ENCODE measurements around the gene ATP8B3.

The ATP8B3 gene

GRCh38 chr19:1791879-1792278 is 20.2 kb downstream of the ATP8B3 start:
- no peak for DNase-seq (ENCODE audit: low read depth)

GRCh38 chr19:1790054-1790792 is 21.9 kb downstream of the ATP8B3 start:
- DNase-seq (ENCODE audit: low read depth), result no peak

GRCh38 chr19:1789261-1790041 is 22.6 kb downstream of the ATP8B3 start:
- DNase-seq (ENCODE audit: low read depth), result no peak

- DNase-seq (ENCODE audit: low read depth), result no peak
Observed at GRCh38 chr19:1787116-1787515, 25.0 kb downstream of the ATP8B3 start.

- no peak for DNase-seq (ENCODE audit: low read depth)
Observed at GRCh38 chr19:1786668-1787067, 25.4 kb downstream of the ATP8B3 start.

- no peak for DNase-seq (ENCODE audit: low read depth)
Observed at GRCh38 chr19:1785310-1785709, 26.8 kb downstream of the ATP8B3 start.

- DNase-seq (ENCODE audit: low read depth), result no peak
Observed at GRCh38 chr19:1783874-1784273, 28.2 kb downstream of the ATP8B3 start.

GRCh38 chr19:1783354-1783753 is 28.7 kb downstream of the ATP8B3 start:
- no peak for DNase-seq (ENCODE audit: low read depth)

GRCh38 chr19:1782521-1782920 is 29.6 kb downstream of the ATP8B3 start:
- DNase-seq (ENCODE audit: low read depth), result no peak

GRCh38 chr19:1780272-1780958 is 31.7 kb downstream of the ATP8B3 start:
- DNase-seq (ENCODE audit: low read depth), result no peak

- no peak for DNase-seq (ENCODE audit: low read depth)
Observed at GRCh38 chr19:1779574-1779973, 32.5 kb downstream of the ATP8B3 start.

GRCh38 chr19:1777149-1777548 is 34.9 kb downstream of the ATP8B3 start:
- no peak for DNase-seq (ENCODE audit: low read depth)

GRCh38 chr19:1776606-1777147 is 35.4 kb downstream of the ATP8B3 start:
- no peak for DNase-seq (ENCODE audit: low read depth)

GRCh38 chr19:1775951-1776605 is 36.0 kb downstream of the ATP8B3 start:
- no peak for DNase-seq (ENCODE audit: low read depth)

GRCh38 chr19:1774989-1775772 is 36.9 kb downstream of the ATP8B3 start:
- DNase-seq (ENCODE audit: low read depth), result no peak

GRCh38 chr19:1773184-1773583 is 38.9 kb downstream of the ATP8B3 start:
- no peak for DNase-seq (ENCODE audit: low read depth)

GRCh38 chr19:1770866-1771576 is 41.1 kb downstream of the ATP8B3 start:
- DNase-seq (ENCODE audit: low read depth), result no peak

GRCh38 chr19:1769645-1769985 is 42.5 kb downstream of the ATP8B3 start:
- DNase-seq (ENCODE audit: low read depth), result no peak

GRCh38 chr19:1768918-1769644 is 43.0 kb downstream of the ATP8B3 start:
- no peak for DNase-seq (ENCODE audit: low read depth)

- no peak for DNase-seq (ENCODE audit: low read depth)
Observed at GRCh38 chr19:1768248-1768647, 43.8 kb downstream of the ATP8B3 start.

Measured in activated gamma-delta T cell treated with anti-CD3 and anti-CD28 coated beads, Interleukin-2, amount 50 U/mL, for 16 hours (primary cell).